Stimulated activated CD4-positive, alpha-beta T cell treated with anti-CD3 and anti-CD28 coated beads, Interleukin-1b, Interleukin-23, amount 100 ng/mL, for 4 hours (primary cell): ENCODE measurements around the gene KIZ.

Experiments
- DNase-seq, 2 donors: peaks; one replicate each; pipeline ENCODE4 v3.0.0-alpha.2; 2020; ENCODE audit warnings: low read depth in 2 of 2

KIZ gene

GRCh38 chr20:21125849-21126580, at the start of gene KIZ:
Gene KIZ, plus strand, starts transcription at chr20:21126082. Its CDS starts 34 bp downstream, at chr20:21126116.
- DNase-seq, result peak; percentile 99

- DNase-seq, result no peak
Observed at GRCh38 chr20:21077809-21078345, 48.0 kb upstream of the KIZ start.

GRCh38 chr20:21082584-21082983, 43.3 kb upstream of the KIZ start:
- no peak for DNase-seq

GRCh38 chr20:21083825-21084325, 42.0 kb upstream of the KIZ start:
- DNase-seq, result no peak

GRCh38 chr20:21087862-21088540, 37.9 kb upstream of the KIZ start:
- DNase-seq, result no peak

- DNase-seq, result no peak
Observed at GRCh38 chr20:21089391-21089790, 36.5 kb upstream of the KIZ start.

GRCh38 chr20:21090111-21090618, 35.7 kb upstream of the KIZ start:
- DNase-seq, result no peak

GRCh38 chr20:21090721-21091120, 35.2 kb upstream of the KIZ start:
- DNase-seq, result no peak

GRCh38 chr20:21092806-21093205, 33.1 kb upstream of the KIZ start:
- DNase-seq, result no peak

- no peak for DNase-seq
Observed at GRCh38 chr20:21096321-21097043, 29.4 kb upstream of the KIZ start.

GRCh38 chr20:21099751-21100577, 25.9 kb upstream of the KIZ start:
- peak in 1 of 2 donors; percentile 11 for DNase-seq

- peak in 1 of 2 donors; percentile 4 for DNase-seq
Observed at GRCh38 chr20:21100578-21101452, 25.1 kb upstream of the KIZ start.

- no peak for DNase-seq
Observed at GRCh38 chr20:21101453-21101931, 24.4 kb upstream of the KIZ start.

GRCh38 chr20:21101932-21102575, 23.8 kb upstream of the KIZ start:
- DNase-seq, result no peak

GRCh38 chr20:21102603-21103311, 23.1 kb upstream of the KIZ start:
- peak in 1 of 2 donors; percentile 9 for DNase-seq

- no peak for DNase-seq
Observed at GRCh38 chr20:21103582-21104465, 22.1 kb upstream of the KIZ start.

GRCh38 chr20:21104466-21104761, 21.5 kb upstream of the KIZ start:
- DNase-seq, result no peak

GRCh38 chr20:21104921-21105320, 21.0 kb upstream of the KIZ start:
- no peak for DNase-seq
